Measurements from ENCODE around the gene ECPAS.
"Not testable (repeated sequence)": the region's sequence is repeated elsewhere in the genome, so short reads cannot be mapped to it uniquely, and the experiment has no call there.

The ECPAS gene

GRCh38 chr9:111348821-111349271 lies 135.3 kb downstream of the ECPAS start:
- no peak for DNase-seq (ENCODE audit: low read depth in 2 of 2)

GRCh38 chr9:111334318-111334863 lies 149.8 kb downstream of the ECPAS start:
- DNase-seq (ENCODE audit: low read depth in 2 of 2) = not testable (repeated sequence)

GRCh38 chr9:111330124-111330523 lies 154.1 kb downstream of the ECPAS start, which contains the start of gene OR2K2:
Gene OR2K2 (minus strand): TSS chr9:111330224. CDS start chr9:111328433, 1,791 bp downstream.
- no peak for DNase-seq (ENCODE audit: low read depth in 2 of 2)

- DNase-seq (ENCODE audit: low read depth in 2 of 2) = no peak
These were observed 163.6 kb downstream of the ECPAS start for GRCh38 chr9:111320631-111321030.

GRCh38 chr9:111316796-111317195 lies 167.4 kb downstream of the ECPAS start:
- no peak for DNase-seq (ENCODE audit: low read depth in 2 of 2)

Data from stimulated activated CD4-positive, alpha-beta T cell treated with anti-CD3 and anti-CD28 coated beads, Interleukin-1b, Interleukin-23, amount 100 ng/mL, for 1 hour (primary cell).